GM18870 (cell line): ENCODE results near the gene CEP170B.
"Not testable (repeated sequence)": the region's sequence is repeated elsewhere in the genome, so short reads cannot be mapped to it uniquely, and the experiment has no call there.

Experiments
- ATAC-seq: cut with Tn5 transposase; IDR thresholded peaks from one replicate; pipeline ENCODE4 v1.9.1; 2021; ENCODE audit warnings: moderate library complexity; ENCODE audit not compliant: unreplicated experiment

The CEP170B gene

DNA sequence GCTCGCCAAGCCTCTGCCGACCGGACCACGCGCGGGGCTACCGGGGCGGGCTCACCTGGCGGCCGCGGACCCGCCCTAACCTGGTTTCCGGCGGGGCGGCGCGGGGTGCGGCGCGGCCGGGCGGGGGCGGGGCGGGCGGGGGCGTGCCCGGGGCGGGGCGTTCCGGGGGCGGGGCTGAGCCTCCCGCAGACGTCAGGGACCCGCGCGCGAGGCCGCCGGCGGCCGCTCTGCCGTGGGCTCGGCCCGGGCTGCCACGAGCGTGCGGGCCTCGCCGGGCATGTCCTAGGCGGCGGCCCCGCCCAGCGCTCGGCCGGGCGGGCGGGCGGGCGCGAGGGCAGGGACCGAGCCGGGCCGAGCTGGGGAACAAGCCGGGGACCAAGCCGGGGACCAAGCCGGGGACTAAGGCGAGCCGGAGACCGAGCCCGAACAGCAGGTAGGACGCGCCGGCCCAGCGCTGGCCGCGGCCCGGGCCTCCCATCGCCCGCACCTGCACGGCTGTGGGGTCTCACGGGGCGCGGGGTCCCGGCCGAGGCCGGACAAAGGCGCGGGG, at the start of gene CEP170B:
TSS of gene CEP170B (plus strand) at position 188 of the 550 bp plus-strand sequence. CDS start 3,183 bp downstream, outside the sequence.
- no peak for ATAC-seq

DNA sequence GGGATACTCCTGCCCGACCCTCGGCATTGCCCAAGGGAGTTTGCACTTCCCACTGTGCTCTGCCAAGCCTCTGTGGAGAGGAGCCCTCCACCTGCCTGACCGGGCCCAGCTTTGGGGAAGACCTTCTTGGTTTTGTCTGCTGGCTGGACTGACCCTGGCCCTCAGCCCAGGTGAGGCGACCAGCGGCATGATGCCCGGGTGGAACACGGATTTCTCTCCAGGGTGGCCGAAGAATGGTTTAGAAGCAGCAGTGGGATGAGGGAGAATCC, 48.5 kb upstream of the CEP170B start:
- ATAC-seq, result no peak

DNA sequence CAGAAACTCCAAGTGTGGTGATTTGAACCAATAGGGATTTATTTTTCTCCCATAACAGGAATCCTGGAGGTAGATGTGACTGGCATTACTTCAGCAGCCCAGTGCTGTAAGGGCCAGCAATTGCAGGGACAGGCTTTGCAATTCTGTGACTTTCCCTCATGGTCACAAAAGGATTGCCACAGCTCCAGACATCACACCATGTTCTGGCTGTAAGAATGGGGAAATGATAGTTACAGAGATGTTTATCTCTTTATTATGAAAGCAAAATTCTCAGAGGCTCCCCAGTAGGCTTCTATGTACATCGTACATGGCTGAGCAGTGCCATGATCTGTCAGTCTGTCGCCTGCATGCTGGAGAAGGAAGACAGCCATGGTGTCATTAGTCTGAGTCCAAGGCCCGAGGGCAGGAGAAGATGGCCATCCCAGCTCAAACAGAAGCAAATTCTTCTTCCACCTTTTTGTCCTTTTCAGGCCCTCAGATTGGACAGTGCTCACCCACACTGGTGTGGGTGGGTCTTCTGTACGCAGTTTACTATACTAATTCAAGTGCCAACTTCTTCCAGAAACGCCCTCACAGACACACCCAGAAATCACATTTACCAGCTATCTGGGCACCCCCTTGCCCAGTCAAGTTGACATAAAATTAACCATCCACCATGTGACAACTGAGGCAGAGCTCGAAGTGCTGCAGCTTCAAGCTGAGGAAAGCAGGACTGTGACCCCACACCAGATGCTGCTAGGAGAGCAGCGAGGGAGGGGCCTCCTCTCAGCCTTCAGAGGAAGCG, 46.9 kb upstream of the CEP170B start:
- ATAC-seq, result no peak

DNA sequence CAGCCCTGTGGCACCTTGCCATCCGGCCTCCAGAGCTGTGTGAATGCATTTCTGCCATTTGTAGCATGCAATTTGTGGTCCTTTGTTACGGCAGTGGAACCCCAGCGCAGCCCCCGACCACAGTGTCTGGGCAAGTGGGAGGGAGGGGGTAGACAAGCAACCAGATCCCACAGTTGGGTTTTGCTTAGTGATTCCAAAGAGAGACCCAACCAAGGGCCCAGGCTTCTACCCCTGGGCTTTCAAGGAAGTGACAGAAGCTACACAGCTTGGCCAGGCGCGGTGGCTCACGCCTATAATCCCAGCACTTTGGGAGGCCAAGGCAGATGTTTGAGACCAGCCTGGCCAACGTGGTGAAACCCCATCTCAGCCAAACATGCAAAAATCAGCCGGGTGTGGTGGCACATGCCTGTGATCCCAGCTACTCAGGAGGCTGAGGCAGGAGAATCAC, 46.3 kb upstream of the CEP170B start:
- no peak for ATAC-seq

DNA sequence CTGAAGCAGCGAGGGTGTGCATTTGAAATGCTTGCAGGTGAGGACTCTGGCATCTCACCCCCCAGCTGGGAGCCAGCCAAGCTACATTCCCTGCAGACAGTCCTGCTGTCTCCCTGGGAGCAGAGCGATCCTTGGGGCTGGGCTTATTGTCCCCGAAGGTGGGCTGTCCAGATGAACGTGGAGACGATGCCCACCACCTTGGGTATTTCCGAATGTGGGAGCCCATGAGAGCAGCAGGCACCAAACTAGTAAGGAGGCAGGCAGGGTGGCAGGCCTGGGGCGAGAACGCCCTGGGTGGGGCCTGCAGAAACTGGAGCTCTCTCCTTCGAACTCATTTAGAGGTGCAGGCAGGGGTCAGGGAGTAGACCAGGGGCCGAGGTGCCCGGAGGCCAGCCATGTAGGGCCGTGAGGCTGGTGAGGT, 45.7 kb upstream of the CEP170B start:
- no peak for ATAC-seq

DNA sequence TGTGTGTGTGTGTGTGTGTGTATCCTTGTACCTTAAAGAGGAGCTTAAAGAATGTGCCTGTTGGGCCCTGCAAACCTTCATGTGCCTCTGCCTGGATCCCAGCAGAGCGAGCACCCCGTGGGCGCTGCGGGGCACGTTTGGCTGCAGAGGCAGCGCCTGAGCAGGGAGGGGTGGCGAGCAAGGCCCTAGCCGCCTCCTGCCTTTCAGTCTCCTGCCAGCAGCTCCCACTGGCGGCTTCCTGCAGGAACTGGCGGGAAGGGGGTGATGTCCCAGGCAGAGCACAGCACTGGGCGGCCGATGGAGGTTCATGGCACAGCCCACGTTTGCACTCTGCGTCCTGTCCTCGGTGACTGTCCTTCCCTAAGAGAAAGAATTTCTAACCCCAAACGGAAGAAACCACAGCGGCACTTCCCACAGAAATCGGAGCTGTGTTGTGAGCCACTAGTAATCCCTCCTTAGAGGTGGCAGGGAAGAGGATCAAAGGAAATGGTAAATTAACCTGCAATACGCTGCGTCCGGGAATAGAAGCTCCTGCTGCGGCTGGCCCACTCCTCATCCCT, 44.3 kb upstream of the CEP170B start:
- ATAC-seq, result no peak

DNA sequence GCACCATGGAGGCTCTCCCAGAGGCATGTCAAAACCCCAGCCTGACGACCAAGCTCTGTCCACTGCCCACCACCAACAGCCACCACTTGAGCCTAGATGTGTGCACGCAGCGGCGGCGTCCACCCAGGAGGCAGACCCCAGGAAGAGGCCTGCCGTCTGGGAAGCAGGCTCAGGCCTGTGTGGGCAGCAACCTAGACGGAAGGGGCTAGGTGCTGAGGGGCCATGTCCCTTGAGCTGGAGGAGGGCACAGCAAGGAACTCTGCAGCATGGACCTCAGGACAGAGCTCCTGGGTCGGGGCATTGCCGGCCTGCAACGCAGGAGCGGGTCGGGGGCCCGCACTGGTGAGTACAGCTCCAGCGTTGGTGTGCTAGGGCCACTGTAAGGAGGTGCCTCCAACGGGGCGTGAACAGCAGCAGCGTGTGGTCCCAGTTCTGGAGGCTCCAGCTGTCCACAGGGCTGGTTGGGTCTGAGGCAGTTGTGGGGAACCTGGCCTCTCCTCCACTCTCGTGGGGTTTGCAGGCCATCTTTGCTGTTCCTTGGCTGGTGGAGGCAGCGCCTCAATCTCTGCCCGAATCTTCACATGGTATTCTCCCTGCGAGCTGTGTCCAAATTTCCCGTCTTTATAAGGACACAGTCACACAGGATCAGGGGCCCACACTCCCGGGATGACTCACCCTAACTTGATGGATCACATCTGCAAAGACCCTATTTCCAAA, 43.7 kb upstream of the CEP170B start:
- ATAC-seq, result no peak

DNA sequence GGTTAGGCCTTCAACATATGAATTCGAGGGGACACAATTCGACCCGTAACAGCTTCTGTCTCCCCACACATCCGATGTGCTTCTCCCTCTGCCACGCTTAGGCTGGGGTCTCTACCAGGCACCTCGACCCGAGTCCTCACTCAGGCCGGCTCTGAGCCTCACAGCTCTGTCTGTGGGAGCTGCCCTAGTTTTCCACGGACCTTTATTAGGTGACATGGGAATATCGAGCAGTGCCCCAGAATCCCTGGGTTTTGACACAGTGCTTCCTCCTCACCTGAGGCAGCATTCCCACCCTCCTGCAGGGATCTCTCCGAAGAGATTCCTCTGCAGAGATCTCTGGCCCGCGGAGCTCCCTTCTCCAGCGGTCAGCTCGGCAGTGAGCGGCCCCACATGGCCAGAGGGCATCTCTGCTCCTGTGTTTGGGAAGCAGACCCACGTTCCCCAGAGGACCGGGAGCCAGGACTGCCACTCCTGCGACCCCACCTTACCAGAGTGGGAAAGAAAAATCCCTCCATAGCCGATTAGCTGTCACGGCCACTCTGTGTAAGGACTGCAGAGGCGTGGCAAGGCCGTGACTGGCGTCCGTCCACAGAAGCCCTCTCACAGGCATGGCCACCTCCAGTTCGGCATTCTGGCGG, 43.0 kb upstream of the CEP170B start:
- ATAC-seq, result no peak

DNA sequence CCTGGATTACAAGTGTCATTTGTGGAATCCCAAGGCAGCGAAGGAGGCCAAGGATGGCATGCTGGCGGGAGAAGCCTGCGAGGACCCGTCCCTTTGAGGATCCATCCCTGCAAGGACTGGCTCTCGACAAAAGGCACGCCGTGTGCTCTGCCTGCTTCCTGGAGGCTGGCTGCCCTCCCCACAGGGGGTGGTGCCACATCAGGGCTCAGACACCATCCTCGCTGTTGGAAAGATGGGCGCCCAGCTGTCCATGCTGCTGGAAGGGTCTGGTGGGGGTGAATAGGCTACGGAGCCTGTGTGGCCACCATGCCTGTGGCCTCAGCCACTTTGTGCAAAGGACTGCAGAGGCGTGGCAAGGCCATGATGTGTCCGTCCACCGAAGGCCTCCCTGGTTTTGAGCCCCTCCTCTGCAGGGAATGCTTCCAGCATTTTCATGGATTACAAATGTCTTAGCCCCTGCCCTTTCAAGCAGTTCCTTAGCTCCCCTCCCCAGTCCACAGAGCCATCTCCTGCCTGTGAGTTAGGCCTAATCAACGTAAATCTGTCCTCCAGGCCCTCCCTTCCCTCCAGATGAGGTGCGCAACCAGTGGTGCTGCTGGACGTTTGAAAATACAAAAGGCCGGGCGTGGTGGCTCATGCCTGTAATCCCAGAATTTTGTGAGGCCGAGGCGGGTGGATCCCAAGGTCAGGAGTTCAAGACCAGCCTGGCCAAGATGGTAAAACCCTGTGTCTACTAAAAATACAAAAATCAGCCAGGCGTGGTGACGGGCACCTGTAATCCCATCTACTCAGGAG, 42.0 kb upstream of the CEP170B start:
- no peak for ATAC-seq

DNA sequence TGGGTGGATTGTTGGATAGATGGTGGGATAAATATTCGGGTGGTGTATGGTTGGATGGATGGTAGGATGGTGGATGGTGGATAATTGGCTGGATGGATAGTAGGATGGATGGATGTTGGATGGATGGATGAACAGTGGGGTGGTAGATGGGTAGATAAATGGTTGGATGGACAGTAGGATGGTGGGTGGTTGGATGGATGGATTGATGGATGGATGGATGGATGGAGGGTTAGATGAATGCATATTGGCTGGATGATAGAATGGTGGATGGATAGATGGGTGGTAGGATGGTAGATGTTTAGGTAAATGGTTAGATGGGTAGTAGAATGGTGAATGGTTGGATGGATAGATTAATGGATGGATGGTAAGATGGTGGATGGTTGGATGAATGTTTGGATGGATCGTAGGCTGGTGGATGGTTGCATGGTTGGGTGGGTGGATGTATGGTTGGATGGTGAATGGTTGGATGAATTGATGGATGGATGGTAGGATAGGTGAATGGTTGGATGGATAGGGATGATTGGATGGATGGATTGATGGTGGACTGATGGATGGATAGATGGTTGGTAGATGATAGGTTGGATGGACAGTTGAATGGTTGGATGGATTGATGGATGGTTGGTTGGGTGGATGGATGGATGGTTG, 40.6 kb upstream of the CEP170B start:
- no peak for ATAC-seq

DNA sequence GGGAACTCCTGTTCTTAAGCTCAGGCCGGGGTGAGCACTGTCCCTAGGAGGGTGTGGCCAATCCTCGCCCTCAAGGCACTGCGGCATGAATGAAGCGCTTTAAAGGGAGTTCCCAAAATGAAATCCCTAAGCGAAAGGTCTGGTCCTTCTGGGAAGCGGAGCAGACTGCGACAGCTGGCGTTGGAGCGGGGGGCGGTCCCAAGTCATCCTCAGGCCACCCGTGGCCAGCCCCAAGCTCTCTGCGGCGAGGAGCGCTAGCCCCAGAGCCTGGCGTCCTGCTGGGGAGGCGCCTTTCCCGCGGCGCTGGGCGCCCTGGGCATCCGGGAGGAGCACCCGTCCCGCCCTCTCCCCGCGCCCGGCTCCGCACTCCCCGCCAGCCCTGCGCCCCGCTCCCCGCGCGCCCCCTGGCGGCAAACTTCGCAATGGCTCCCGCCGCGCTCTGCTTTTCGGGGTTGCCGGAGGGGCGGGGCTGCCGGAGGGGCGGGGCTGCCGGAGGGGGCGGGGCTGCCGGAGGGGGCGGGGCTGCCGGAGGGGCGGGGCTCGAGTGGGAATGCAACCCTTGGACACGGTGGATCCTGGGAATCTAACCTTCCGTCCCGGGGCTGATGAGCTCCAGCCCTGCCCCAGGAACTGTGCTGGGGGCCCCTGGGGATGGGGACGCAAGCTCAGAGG, 38.7 kb upstream of the CEP170B start:
- no peak for ATAC-seq

DNA sequence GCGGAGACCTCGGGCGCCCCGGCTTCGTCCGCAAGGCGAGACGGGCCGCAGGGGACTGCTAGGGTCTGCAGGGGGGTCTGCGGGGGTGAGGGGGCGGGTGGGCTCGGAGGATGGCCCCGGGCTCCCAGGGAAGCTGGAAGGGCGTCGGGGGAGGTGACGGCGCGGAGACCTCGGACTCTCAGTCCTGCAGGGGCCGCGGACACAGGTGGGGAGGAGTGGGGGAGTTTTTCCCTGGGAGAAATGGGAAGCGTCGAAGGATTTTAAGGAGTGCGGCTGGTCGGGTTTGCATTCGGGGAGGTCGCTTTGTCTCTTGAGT, 38.2 kb upstream of the CEP170B start:
- ATAC-seq, result no peak

DNA sequence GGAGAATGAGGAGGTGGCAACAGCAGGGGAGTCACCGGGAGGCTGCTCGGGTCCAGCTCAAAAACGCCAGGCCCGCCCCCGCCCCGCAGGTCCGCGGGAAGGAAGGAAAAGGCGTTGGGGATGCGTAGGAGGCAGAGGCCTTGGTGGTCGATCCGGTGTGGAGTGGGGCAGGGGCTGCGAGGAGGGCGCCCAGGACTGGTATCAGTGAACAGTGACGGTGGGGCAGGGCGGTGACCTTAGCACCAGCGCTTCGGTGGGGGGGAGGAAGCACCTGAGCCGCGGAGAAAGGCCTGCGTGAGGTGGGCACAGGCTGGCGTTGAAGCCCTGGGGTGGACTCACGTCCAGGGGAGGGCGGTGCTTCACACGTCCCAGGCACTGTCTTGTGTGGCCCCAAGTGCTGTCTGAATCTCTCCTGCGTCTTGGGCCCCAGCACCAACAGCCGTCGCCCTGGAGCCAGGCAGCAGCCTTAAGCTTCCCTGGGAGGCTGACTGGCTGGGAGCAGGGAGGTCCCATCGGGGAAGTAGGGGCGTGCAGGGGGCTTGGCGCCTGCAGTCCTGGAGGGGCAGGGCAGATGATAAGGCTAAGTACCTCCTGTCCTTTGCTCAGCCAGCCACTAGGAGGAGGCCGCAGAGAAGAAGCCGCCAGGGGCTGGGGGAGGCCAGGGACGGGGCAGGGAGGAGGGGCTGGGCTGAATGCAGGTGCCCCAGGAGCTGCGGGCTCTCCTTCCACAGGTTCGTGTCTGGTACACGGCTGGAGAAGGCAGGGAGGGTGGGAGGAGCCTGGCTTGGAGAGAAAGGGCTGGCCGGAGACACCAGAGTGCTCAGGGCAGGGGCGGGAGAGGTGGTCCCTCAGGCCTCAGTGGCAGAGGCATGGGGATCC, 37.7 kb upstream of the CEP170B start:
- ATAC-seq, result no peak

DNA sequence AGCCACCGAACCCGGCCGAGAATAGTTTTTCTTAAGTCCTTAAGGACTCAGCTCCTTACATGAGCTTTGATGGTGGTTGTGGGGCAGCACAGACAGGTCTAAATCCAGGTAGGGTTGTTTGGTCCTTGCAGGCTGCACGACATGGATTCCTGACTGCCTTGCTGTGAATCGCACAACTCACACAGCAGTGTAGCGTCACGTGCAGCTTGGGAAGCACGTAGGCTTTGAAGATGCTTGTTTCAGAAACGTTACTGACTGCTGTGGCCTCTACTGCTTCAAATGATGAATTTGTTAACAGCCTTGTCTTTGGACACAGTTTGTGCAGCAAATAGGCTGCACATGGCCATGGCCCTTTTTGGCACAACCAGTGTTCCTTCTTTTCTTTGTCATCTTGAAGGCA, 34.3 kb upstream of the CEP170B start:
- ATAC-seq, result no peak

DNA sequence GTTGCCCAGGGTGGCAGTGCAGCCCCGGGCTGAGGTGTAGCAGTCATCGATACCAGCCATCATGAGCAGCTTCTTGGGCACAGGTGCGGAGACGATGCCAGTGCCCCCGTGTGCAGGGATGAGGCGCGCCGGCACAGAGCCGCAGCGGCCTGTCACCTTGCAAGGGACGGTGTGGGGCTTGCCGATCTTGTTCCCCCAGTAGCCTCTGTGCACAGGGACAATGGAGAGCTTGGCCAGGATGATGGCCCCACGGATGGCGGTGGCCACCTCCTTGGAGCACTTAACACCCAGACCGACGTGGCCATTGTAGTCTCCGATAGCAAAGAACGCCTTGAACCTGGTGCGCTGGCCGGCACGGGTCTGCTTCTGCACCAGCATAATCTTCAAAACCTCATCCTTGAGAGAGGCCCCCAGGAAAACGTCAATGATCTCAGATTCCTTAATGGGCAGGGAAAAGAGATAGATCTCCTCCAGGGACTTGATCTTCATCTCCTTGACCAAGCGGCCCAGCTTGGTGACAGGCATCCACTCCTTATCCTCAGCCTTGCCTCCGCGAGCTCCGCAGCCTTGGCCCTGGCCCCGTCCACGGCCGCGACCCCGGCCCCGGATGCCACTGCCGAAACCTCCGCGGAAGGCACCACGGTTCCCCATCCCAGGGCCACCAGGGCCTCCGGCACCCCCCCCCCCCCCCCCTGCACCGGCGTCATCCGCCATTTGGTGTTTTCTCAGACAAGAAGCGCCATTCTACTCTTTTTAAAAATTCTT, 28.7 kb upstream of the CEP170B start:
- not testable (repeated sequence) for ATAC-seq

DNA sequence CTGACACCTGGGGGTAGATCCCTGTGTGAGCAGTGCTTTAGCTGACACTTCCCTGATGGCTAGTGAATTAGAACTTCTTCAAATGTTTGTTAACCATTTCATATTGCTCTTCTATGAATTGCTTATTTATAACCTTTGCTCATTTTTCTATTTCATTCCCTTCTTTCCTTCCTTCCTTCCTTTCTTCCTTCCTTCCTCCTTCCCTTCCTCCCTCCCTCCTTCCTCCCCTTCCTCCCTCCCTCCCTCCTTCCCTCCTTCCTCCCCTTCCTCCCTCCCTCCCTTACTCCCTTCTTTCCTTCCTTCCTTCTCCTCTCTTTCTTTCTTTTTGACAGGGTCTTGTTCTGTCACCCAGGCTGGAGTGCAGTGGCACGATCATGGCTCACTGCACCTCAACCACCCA, 23.3 kb upstream of the CEP170B start:
- no peak for ATAC-seq

DNA sequence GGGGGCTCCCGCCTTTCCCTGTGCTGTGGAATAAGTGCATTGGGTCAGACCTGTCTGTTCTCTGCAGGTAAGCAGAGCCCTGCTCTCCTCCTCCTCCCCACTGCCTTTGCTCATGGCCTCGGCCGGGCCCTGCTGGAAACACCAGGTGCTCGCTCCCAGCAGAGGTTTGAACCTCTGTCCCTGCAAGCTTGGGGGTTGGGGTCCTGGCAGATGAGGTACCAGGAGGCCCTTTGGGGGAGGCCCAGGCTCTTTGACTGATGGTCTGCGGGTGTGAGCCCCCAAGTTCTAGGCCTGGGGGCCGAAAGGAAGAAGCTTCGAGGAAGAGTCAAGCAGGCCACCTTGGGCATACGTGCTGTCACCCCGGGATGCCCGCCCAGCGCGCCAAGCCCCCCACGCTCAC, 22.1 kb upstream of the CEP170B start:
- no peak for ATAC-seq
